TTC549 (cell line): ENCODE measurements around the gene TCTN1.
"Not testable (repeated sequence)": the region's sequence is repeated elsewhere in the genome, so short reads cannot be mapped to it uniquely, and the experiment has no call there.

Experiments used
- FAIRE-seq: peaks from 2 replicates; lab custom pipeline; 2012; peaks lifted over from hg19 to GRCh38; lab: Jason Lieb, UNC

TCTN1 gene

DNA sequence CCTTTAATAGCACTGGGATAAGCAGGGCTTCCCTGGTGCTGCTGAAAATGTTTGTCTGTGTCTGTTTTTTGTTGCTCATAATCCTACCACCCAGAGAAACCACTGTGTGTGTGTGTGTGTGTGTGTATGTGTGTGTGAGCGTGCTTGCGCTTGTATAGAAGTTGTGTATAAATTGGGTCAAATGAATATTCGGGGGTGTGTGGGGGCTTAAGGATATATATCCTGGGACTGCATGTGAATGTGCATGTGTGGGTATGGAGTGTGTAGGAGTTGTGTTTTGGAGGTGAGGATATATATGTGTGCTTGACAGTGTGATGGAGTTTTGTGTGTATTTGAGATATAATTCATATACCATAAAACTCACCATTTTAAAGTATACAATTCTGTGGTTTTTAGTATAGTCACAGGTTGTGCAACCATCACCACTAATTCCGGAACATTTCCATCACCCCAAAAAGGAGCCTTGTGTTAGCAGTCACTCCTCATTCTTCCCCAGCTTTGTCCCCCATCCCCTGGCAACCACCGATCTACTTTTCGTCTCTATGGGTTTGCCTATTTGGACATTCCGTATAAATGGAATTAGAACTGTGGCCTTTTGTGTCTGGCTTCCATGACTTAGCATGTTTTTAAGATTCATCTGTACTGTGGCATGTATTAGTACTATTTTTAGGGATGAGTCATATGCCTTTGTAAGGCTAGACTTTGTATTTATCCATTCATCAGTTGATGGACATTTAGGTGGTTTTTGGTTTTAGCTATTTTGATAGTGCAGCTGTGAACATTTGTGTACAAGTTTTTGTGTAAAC lies 25.6 kb downstream of the TCTN1 start:
- no peak for FAIRE-seq

DNA sequence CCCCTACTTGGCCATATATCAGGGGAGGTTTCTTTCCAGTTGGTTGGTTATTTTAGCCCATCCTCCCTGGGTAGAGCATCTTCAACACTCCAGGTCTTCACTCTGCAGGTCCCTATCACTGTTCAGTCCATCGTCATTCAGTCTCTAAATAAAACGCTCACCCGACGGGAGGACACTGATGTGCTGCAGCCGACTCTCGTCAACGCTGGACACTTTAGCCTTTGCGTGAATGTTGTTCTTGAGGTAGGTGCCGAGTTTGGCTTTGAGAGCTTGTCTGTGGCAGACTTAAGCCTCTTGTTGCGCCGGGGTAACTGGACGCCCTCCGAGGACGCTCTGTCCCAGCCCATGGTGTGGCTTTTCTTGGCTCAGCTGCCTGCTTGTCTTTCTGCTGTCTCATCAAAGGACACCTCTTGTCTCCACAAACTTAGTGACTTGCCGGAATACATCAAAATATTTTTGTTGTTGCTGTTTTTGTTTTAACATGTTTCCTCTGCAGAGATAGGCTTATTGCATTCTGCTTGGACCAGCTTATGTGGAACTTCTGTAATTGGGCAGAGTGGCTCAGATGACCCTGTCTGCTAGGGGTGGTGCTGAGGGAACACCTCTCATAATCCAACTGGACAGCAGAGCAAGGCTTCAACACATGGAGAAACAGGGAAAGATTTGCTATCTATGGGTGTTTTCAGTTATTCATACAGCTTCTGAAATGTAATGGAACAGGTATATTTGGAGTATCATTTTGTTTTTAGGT lies 26.5 kb downstream of the TCTN1 start:
- no peak for FAIRE-seq

DNA sequence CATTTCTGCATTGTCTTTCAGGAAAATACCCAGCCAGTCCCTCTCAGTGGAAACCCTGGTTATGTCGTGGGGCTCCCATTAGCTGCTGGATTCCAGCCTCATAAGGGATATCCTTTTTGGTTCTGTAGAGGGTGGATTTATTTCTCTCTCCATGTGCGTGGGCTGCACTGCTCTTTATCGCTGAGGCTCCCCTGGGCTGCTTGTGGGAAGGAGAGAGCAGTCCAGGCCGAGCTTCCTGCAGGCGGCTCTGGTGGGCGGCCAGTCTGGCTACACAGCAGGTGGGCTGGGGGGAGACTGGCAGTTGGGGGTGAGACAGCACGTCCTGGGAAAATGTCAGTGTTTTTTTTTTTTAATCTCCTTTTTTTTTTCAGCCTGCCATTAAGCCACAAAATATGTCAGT lies 27.6 kb downstream of the TCTN1 start:
- FAIRE-seq = no peak

DNA sequence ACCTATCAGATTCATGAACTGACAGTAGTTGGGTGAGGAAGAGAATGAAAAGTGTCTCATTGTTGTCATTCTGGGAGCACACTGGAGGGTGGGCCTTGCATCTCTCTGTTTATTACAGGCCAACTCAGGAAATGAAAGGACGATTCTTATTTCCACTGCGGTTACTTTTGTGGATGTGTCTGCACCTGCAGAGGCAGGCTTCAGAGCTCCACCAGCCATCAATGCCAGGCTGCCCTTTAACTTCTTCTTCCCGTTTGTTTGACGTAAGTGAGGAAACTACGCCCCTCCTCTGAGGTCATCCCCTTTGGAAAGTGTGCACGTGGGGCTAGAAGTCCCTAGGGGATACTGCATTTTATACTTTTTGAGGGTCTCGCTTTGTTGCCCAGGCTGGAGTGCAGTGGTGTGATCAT lies 33.7 kb downstream of the TCTN1 start:
- FAIRE-seq = no peak

DNA sequence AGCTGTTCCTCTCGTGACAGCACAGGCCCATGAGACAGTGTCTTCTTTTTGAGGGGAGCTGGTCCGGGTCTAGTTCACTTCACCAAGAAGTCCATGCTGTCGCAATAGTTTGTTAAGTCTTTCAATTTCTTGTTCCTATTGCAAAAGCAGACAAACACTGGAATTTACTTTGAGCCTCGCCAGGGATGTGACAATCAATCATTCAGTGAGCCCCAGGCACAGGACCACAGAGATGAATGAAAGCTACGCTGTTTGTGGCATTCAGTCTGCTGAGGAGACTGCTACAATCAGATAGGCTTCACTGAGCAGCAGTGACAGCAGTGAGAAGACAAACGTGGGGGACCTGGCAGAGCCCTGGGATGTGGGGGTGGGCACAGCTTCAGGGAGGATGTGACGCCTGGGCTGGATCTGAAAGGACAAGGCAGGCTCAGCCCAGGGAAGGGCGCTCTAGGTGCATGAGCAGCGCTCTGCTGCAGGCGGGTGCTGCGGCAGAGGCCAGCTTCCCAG lies 35.5 kb downstream of the TCTN1 start:
- FAIRE-seq = no peak

DNA sequence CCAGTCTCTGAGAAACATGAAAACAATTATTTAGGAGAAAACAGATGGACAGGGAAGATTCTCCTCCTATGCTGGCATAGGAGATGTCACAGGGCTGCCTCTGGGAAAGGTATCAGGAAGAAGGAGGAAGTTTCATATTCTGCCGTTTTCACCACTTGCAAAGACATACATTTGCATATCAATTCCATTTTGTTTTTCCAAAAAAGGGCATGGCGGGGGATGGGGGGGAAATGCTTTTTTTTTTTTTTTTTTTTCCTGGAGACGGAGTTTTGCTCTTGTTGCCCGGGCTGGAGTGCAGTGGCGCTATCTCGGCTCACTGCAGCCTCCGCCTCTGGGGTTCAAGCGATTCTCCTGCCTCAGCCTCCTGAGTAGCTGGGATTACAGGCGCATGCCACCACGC lies 40.3 kb downstream of the TCTN1 start:
- FAIRE-seq = not testable (repeated sequence)

DNA sequence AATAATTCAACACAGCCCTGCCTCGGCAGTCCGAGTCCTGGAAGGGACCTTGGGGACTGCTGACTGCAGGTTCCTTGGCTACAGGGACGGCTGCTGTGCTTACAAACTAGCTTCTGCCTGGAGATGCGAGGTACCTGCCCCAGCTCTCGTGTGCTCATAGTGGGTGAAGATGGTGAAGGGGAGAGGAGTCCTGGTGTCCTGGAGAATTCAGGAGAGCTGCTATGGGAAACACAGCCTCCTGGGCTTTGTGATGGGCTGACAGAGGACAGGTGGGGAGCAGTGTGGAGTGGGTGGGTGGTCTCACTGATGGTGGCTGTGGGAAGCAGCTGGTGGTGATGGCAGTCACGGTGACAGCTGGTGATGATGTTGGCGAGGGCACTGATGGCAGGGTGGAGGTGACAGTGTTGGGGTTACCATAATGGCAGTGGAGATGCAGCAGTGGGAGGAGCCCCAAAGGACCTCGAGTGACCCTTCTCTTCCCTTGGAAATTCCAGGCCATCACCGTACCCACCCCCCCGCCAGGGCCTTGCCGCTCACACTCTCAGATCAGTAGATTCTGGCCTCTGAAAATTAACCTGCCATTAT lies 42.2 kb downstream of the TCTN1 start:
- no peak for FAIRE-seq

DNA sequence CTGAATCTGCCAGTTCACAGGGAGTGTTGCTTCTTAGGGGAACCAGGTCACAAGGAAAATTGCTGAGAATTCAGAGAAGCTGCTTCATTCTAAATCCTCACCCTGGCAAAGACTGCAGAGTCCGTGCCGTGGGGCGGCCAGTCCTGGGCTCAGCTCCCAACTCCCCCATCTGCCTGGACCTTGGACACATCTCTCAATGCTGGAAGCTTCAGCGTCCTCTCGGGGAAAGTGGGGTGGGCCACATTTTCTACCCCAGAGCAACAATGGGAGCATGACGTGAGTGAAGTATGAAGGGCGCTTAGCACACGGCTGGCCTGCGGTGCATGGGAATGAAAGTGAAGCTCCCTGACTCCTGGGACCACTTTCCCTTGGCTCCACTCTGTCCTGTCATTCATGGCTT lies 43.8 kb downstream of the TCTN1 start:
- FAIRE-seq = no peak

DNA sequence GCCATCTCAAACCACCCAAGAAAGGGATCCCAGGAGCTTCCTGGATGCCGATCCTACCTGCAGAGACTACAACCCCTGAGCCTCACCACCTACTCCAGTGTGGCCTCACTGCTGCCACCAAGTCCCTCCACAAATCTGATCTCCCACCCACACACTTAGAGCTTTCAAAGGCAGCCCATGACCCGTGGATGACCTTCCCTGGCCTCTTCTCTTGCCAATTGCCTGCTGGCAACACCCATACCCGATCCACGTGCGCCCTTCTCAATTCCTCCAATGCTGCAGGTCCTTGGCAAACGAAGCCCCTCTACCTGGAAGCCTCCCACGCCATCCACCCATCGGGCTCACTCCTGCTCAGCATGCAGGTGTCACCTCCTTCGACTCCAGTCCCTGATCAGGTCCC lies 44.3 kb downstream of the TCTN1 start:
- FAIRE-seq = no peak

DNA sequence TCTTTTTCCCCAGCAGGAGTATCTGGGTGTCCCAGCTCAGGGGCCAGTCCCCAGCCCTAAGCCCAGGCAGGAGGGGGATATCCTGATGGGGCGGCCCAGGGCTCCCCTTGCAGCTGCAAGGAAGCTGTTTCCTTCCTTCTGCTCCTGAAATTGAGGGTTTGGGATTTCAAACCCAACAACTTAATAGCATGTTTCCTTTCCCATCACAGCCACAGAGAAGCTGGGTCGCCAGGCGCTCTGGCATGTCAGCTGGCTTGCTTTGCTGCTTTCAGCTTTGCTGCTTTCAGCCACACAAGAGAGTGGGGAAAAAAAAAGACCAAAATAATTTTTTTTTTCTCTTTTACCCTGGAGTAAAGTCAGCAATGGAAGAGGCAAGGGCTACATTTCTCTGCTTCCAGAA lies 44.9 kb downstream of the TCTN1 start:
- no peak for FAIRE-seq

DNA sequence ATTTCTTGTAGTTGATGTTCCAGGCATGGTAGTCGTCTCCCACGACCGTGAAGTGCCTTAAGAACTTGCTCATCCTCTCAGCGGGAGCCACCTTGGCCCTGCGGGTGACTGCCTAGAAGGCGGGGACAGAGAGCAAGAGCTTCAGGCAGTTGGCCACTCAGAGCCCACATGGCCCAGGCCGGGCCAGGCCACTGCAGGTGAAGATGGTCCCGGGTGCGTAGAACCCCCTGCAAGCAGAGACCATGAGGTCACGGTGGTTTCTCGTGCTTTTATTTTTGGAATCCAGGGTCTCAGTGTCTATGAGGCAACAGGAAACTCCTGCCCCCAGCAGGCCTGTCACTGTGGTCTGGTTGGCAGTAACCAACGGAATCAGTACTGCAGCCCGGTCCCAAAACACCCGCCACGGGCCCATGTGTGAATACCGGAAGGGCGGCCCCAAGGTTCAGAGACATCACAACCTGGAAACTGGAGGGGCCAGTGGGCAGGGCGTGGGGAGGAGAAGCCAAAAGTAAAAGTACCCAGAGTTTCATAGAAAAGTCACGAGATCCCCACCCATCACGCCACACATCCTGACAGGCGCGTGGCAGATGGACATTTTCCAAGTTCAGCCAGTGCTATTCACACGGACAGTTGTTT lies 47.5 kb downstream of the TCTN1 start:
- no peak for FAIRE-seq

DNA sequence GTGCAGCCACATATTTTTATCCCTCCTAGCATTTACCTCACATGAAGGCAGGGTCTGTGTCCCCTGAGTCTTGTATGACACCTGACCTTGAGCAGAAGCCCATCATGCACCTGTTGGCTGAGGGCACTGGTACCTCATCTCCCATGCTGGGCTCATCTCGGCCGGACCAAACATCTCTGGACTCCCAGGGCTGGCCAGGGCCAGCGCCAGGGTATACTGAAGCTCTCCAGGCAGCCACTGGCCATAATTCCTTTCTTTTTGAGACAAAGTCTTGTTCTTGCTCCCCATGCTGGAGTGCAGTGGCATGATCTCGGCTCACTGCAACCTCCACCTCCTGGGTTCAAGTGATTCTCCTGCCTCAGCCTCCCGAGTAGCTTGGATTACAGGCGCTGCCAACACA lies 53.0 kb downstream of the TCTN1 start:
- no peak for FAIRE-seq

DNA sequence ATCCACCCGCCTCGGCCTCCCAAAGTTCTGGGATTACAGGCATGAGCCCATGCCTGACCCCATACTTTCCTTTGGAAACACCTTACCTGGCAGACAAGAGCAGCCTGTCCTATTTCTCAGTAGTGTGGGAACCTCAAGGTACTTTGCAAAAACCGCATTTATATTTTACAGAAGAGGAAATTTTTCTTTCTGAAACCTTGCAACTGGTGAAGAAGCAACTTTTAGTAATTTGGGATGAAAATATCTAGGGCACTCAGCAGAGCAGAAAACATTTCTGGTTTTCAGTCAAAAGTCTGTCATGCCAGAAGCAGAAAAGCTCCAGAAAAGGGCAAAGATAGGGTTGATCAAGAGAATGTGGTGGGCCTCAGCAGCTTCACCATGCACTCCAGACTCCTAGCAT lies 53.7 kb downstream of the TCTN1 start:
- FAIRE-seq = no peak

DNA sequence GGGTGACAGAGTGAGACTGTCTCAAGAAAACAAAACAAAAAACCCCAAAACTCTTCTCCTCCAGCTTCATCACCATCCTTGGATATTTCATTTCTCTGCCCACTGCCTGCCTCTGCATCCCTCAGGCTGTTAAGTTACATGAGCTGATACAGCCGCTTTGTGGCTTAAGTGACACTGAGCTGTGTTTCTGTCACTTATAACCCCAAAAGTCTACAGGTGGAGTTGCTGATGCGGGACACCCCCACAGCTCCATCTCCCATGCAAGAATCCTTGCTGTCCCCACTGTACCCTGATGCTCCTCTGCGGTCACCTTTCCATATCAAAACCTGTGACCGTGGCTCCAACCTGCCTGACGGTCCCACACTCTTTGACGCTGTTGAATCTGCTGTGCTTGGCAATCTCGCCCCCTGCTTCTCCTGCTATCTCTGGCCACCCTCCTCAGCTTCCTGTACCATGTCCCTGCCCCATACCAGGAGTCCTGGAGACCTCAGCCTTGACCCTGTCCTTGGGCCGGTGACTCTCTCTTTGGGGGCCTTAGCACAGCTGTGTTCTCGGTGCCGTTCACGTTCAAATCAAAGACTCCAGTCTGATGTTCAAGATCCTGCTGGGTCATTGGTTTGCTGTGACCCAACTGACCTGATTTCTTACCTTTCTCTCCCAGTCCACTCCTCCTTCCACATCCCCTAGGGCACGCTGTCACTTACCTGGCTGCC lies 54.7 kb downstream of the TCTN1 start:
- FAIRE-seq = no peak

DNA sequence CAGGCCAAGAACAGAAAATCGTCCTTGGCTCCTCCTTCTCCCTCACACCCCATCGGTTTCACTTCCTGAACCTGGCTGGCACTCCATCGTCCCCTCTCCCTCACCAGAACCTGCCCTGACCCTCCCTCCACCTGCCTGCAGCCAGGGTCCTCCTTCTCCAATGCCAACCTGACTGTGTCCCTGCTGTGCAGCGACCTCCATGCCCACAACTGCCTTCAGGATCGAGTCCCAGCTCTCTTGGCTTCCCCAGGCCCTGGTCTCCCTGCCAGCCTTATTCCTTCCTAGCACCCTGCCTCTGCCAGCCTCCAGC lies 55.2 kb downstream of the TCTN1 start:
- no peak for FAIRE-seq

DNA sequence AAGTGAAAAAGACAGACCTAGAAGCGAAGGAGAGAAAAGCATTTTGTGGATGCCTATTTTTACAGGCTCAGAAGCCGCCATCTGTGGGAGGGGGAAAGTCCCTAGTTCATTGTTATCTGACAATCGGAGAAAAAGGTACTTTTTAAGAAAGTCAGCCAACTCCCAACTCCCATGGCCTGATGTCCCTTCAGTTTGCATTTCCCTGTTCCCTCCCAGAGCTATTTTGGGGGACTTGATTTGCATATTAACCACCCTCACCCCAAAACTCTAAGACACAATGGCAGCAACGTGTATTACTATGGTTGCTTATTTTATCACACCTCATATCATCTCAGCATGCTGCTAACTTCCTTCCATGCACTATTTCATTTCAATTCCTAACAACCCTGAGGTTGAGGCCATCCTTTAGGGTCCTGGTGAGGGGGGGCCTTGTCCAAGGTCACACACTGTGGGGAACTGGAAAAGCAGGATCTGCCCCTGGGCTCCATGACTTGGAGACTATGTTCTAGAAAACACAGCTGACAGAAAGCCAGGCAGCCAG lies 56.3 kb downstream of the TCTN1 start:
- no peak for FAIRE-seq

DNA sequence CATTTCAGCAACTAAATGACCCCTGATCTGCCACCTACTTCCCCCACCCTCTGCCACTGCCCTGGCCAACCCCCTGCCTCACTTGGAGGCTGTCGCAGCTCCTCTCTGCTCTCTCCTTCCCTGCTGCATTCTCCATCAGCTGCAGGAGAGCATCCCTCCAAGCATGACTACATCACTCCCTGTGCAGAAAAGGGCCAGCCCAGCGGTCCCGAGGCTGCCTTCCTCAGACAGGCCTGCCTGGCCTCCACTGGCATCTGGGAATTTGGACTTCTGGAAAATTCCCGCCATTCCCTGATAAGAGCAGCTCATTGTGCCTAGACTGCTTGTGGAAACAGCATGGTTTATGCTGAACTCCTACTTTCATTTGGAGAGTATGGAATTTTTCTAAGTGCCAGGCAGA lies 62.2 kb downstream of the TCTN1 start:
- FAIRE-seq = no peak

DNA sequence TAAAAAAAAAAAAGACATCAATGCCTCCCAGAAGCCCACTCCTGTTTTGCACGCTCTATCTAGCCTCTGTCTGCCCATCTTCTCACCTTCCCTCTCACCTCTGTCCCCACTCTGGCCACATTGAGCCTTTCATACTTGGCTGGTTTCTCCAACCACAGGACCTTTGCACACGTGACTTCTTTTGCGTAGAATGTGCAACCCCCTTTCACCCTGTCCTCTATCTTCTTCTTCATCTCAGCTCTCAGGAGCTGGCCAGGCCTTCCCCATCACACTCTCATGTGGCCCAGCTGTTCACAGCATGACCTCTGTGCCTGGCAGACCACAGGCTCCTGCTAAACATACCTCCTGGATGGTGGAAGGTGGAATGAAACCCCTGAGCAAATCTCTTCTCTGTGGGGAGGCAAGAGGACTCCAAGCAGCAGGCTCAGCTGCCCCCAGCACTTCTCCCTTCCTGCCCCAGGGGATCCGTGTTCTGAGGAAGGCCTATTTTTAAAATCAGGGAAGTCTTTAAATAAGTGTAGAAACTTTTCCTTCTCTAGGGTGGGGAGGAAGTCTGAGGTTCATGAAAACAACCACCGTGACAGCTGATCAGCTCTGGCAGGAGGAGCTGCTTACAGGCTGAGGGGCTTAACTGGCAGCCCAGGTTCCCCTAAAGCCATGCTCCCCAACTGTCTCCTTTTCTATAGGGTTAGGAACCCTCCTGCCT lies 63.4 kb downstream of the TCTN1 start:
- FAIRE-seq = no peak

DNA sequence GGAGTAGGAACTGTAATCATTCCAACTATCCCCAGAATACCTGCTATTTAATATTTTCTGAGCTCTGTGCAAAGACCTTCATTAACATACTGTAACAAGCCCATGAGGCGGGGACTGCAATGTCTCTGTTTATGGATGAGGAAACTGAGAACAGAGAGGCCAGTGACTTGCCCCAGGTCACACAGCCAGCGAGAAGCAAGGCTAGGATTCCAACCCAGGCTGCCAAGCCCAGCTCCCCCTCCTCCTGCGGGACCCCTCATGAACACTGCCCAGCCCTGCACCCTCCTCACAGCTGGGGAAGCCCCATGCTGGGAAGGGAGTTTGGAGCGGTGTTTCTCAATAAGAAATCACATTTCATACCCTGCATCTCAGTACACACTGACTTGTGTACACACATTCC lies 64.1 kb downstream of the TCTN1 start:
- FAIRE-seq = no peak

DNA sequence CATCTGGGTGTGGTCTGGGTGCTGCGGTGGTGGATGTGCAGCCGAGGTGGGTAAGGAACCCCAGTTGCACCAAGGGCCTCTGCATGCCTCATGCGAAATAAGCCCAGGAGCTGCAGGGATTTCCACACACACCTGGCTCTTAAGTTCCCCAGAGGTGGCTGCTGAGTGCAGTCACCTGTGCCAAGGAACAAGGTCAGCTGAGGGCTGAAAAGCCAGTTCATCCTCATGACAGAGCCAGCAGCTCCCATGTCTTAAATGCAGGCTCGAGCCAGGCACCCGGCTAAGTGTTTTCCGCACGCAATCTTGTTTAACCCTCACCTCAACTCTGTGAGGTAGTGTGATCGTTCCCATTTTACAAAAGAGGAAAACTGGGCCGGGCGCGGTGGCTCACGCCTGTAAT lies 65.3 kb downstream of the TCTN1 start:
- FAIRE-seq = no peak

DNA sequence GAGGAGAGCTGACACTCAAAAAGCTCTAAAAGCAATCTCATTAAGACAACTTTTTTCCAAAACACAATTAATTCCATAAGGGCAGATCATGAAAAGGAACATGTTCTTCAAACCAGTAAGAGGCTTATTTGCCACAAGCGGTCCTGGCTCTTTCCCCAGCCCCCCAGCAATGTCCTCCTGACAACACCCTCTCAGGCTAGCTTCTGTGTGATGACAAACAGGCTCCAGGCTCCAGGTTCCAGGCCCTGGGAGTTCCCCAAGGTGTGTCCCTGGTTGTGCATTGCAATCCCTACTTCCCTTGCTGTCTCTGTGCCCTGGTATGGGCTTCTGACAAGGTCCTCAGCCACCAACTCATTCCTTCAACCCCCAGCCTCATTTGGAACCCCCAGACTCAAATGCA lies 66.1 kb downstream of the TCTN1 start:
- FAIRE-seq = no peak
